Measurements from ENCODE around the gene KRTAP19-1.

Gene KRTAP19-1

DNA sequence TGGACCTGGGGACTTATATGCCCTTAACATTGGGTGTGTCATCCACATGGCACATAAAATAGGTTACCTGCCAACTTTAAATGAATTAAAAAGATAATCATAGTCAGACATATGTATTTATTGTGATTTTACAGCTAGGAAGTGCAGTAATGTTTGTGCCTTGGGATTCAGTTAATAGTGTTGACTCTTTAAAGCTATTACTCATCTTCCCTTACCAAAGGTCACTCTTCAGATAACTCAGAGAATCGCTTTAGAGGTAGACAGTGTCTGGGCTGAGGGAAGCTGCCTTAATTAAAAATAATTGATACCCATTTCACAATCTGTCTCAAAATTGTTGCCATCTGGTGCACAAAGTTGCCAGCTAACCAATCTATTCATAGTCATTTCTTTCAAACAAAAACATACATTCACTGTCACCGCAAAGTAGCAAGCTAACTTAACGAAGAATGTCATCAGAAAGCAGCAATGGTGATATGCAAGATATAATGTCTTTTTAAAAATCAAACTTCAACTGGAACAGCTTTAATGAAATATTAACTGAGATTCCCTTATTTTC lies 43.1 kb downstream of the KRTAP19-1 start:
- in situ Hi-C loops (cut with MboI; ENCODE audit: low pct_unique_long_range_greater_than_20kb, low sequenced_read_pairs), result no loop called here
- no peak for DNase-seq

DNA sequence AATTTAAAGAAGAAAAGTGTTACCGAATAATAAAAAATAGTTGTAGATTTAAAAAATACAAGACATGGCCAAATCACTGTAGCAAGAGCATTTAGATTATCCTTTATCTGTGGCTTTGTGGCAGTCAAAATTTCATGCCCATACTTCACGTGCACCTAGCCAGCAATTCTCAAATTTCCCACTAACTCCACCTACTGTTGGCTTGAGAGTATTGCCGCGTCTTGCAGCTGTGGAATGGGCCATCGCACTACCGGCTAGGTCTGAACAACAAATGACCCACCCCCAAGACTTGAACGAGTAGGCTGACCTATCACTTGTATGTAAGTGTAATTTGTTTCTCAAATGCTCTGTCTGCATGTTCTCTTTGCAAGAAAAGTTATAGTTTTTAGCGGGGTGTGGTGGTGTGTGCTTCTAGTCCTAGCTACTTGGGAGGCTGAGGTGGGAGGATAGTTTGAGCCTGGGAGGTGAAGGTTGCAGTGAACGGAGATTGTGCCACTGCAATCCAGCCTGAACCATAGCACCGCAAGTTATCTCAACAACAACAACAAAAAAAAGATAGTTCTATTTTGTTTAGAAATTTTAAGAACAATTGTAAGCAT lies 46.0 kb downstream of the KRTAP19-1 start:
- peak; percentile 48 for DNase-seq
- in situ Hi-C loops (cut with MboI; ENCODE audit: low pct_unique_long_range_greater_than_20kb, low sequenced_read_pairs), result no loop called here

DNA sequence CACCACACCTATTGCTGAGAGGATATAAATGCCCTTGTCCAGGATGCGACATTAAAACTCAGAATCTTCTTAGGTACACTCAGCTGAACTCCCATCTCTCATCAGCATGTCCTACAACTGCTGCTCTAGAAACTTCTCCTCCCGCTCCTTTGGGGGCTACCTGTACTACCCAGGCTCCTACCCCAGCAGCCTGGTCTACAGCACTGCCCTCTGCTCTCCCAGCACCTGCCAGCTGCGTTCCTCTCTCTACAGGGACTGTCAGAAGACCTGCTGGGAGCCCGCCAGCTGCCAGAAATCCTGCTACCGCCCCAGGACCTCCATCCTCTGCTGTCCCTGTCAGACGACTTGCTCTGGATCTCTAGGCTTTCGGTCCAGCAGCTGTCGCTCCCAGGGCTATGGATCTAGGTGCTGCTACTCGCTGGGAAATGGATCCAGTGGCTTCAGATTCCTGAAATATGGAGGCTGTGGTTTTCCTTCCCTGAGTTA lies 50.0 kb downstream of the KRTAP19-1 start, which contains the start of gene KRTAP13-4:
Gene KRTAP13-4, plus strand, starts transcription at position 51 of the 486 bp plus-strand sequence. Its CDS starts 56 bp downstream, at position 107.
- in situ Hi-C loops (cut with MboI; ENCODE audit: low pct_unique_long_range_greater_than_20kb, low sequenced_read_pairs), result no loop called here
- DNase-seq, result no peak

Data from KBM-7 (cell line).